B cell (primary cell): ENCODE data around the gene HAT1. TPM values are rescaled to one million over a fixed set of nuclear protein-coding genes. Genes with fewer than 3 reads are reported as not detected.

Experiments
- ATAC-seq: fragments of 200-7000 bp; cut with Tn5 transposase; one replicate; pipeline ENCODE4 v1.10.0; 2021; ENCODE audit warnings: low read depth, mild to moderate bottlenecking, moderate number of reproducible peaks, moderate library complexity
- CTCF ChIA-PET: fragments of 350-600 bp; sonication (Branson Sonifier 250); formaldehyde crosslinking; loops from one replicate; lab custom pipeline; 2021; ENCODE audit warnings: antibody characterized with exemption, inconsistent platforms; lab: Charles Lee
- POLR2A ChIA-PET: fragments of 350-600 bp; sonication (Branson Sonifier 250); formaldehyde crosslinking; loops from one replicate; lab custom pipeline; 2021; ENCODE audit warnings: antibody characterized with exemption; lab: Charles Lee
- DNase-seq: peaks from one replicate; pipeline ENCODE4 v3.0.0; 2013
- H2AFZ ChIP-seq: 2 replicates; pipeline ENCODE4 v1.6.1; 2012; ENCODE audit warnings: mild to moderate bottlenecking, low read depth, low read length; ENCODE audit not compliant: insufficient read depth, poor library complexity, severe bottlenecking
- H3K27ac ChIP-seq, 2 donors: 1 replicate in 1 of 2; 2 replicates in 1 of 2; pipeline ENCODE4 v1.5.1; 2012 to 2013; ENCODE audit warnings: low read length in 2 of 2, mild to moderate bottlenecking in 2 of 2, moderate library complexity in 1 of 2
- H3K27me3 ChIP-seq, 4 experiments: fragments of 200-600 bp in 1 of 4; sonication (generic) in 1 of 4; replicated peaks in 1 of 4; 1 replicate in 2 of 4; 2 replicates in 2 of 4; pipeline versions ENCODE4 v1.6.1 to v1.7.0; 2013 to 2016; ENCODE audit warnings: low read length in 3 of 4, mild to moderate bottlenecking in 2 of 4, mixed read lengths in 1 of 4, moderate library complexity in 1 of 4; ENCODE audit not compliant: insufficient read depth in 4 of 4, control insufficient read depth in 3 of 4; ENCODE audit errors: control extremely low read depth in 1 of 4
- H3K36me3 ChIP-seq, 2 experiments: replicated peaks in 1 of 2; 1 replicate in 1 of 2; 2 replicates in 1 of 2; pipeline versions ENCODE4 v1.6.1 to v1.7.1; 2013; ENCODE audit warnings: low read length in 1 of 2; ENCODE audit not compliant: insufficient read depth in 2 of 2, control insufficient read depth in 1 of 2; ENCODE audit errors: control extremely low read depth in 1 of 2, extremely low read depth in 1 of 2
- H3K4me1 ChIP-seq, 2 donors: fragments of 200-600 bp in 1 of 2; sonication (generic) in 1 of 2; 1 replicate in 1 of 2; 2 replicates in 1 of 2; pipeline versions ENCODE4 v1.5.1 to v1.6.1; 2013 to 2017; ENCODE audit warnings: low read length in 2 of 2; ENCODE audit not compliant: control insufficient read depth in 2 of 2, insufficient read depth in 2 of 2
- H3K4me2 ChIP-seq: replicated peaks from 2 replicates; pipeline ENCODE3; 2012; ENCODE audit warnings: mild to moderate bottlenecking, low read depth, low read length; ENCODE audit not compliant: poor library complexity, severe bottlenecking
- H3K4me3 ChIP-seq, 5 experiments: fragments of 200-600 bp in 1 of 5; sonication (generic) in 1 of 5; 1 replicate in 3 of 5; 2 replicates in 2 of 5; pipeline versions ENCODE4 v1.5.1 to v1.7.0; 2011 to 2016; ENCODE audit warnings: low read length in 4 of 5, mild to moderate bottlenecking in 4 of 5, low read depth in 2 of 5, control low read depth in 1 of 5, moderate library complexity in 1 of 5; ENCODE audit not compliant: insufficient read depth in 1 of 5; ENCODE audit errors: control extremely low read depth in 1 of 5, extremely low read depth in 1 of 5
- H3K79me2 ChIP-seq: fragments of 200-600 bp; sonication (generic); one replicate; pipeline ENCODE4 v1.6.0; 2016; ENCODE audit warnings: low read length; ENCODE audit not compliant: control insufficient read depth, insufficient read depth
- H3K9ac ChIP-seq: fragments of 200-600 bp; sonication (generic); 2 replicates; pipeline ENCODE4 v1.6.1; 2017; ENCODE audit warnings: mild to moderate bottlenecking, low read length, moderate library complexity
- H3K9me3 ChIP-seq, 3 donors: one replicate each; pipeline versions ENCODE4 v1.6.1 to v1.7.1; 2013; ENCODE audit warnings: low read length in 2 of 3; ENCODE audit not compliant: control insufficient read depth in 2 of 3, insufficient read depth in 1 of 3; ENCODE audit errors: control extremely low read depth in 1 of 3
- H4K20me1 ChIP-seq: 2 replicates; pipeline ENCODE4 v1.6.0; 2012; ENCODE audit warnings: mild to moderate bottlenecking, low read length; ENCODE audit not compliant: insufficient read depth, control insufficient read depth, poor library complexity, severe bottlenecking
- H3K27ac Mint-ChIP-seq: one replicate; pipeline ENCODE4 v1.8.0; 2021; ENCODE audit warnings: mixed read lengths
- H3K27me3 Mint-ChIP-seq: one replicate; pipeline ENCODE4 v1.8.0; 2021; ENCODE audit warnings: mixed read lengths
- H3K4me1 Mint-ChIP-seq: one replicate; pipeline ENCODE4 v1.8.0; 2021; ENCODE audit warnings: mixed read lengths
- H3K4me3 Mint-ChIP-seq: one replicate; pipeline ENCODE4 v1.8.0; 2021; ENCODE audit warnings: mixed read lengths
- H3K9me3 Mint-ChIP-seq: one replicate; pipeline ENCODE4 v1.8.0; 2022; ENCODE audit warnings: mixed read lengths; ENCODE audit not compliant: insufficient read depth
- CTCF ChIP-seq: fragments of 200-600 bp; IDR thresholded peaks from one replicate; pipeline ENCODE4 v1.8.0; 2022; ENCODE audit warnings: antibody characterized with exemption, mild to moderate bottlenecking
- EZH2 ChIP-seq: IDR thresholded peaks from 2 replicates; pipeline ENCODE4 v1.6.1; 2012; ENCODE audit warnings: borderline replicate concordance, low read depth, mild to moderate bottlenecking, moderate library complexity, low read length; ENCODE audit not compliant: insufficient read depth, poor library complexity, severe bottlenecking
- WGBS: methylation state at CpG from one replicate; pipeline ENCODE4 v1.1.5; 2013; ENCODE audit warnings: missing lambda C conversion rate; ENCODE audit not compliant: insufficient coverage; 5-methylcytosine and 5-hydroxymethylcytosine counted together
- intact Hi-C: fragments of 100-400 bp; cut with micrococcal nuclease; formaldehyde crosslinking; loops from one replicate; pipeline ENCODE4 v1.10.0; 2022
- polyA plus RNA-seq: library from polyadenylated mRNA; depleted of rRNA; stranded (reverse); fragments of >200 nt; gene quantifications from 2 replicates; pipeline ENCODE4 v1.2.3, GENCODE V29; 2012
- total RNA-seq, 2 donors: library from RNA; stranded (reverse); fragments of 120-200 nt in 1 of 2; gene quantifications; 1 replicate in 1 of 2; 2 replicates in 1 of 2; pipeline versions ENCODE4 v1.2.3 to v1.2.4, GENCODE V29; 2013 to 2022

Gene HAT1
- total and polyA plus RNA-seq, 2 donors (not counting 1 experiment from before 2014, with no cell fraction given) = 12.0 to 25.1 TPM

GRCh38 chr2:171960570-171960969, 38.3 kb downstream of the HAT1 start:
- Mint-ChIP-seq H3K4me1 (peaks cover 2% of the 10 kb centered on the region), H3K4me3 (no peak overlapping the region), H3K9me3 (no peaks in the 10 kb centered on the region), H3K27ac (no peak overlapping the region), H3K27me3 (no peaks in the 10 kb centered on the region)
- Histone ChIP-seq H3K79me2 (no peaks in the 10 kb centered on the region), H4K20me1 (no peaks in the 10 kb centered on the region), H3K4me1 (no peaks in the 10 kb centered on the region), H3K4me2 (no peak overlapping the region), H3K36me3 (peaks cover 3 to 10% of the 10 kb centered on the region in 2 experiments), H3K9ac (no peak overlapping the region), H3K27ac (no peak overlapping the region), H3K4me3 (no peak overlapping the region), H3K9me3 (no peaks in the 10 kb centered on the region), H3K27me3 (no peaks in the 10 kb centered on the region), H2AFZ (no peak overlapping the region)
- CTCF ChIA-PET = no interaction called here
- DNase-seq (no peak), ATAC-seq (no peak)
- POLR2A ChIA-PET = no interaction called here
- WGBS = no CpG with 5 or more reads among the region's 3 CpGs
- intact Hi-C loops = no loop called here
- TF ChIP-seq CTCF (no peak), EZH2 (no peak)

- no peak overlapping the region for H3K4me3 Mint-ChIP-seq
- no peak overlapping the region for H3K4me3 ChIP-seq
- no peak for DNase-seq
- no peaks in the 10 kb centered on the region for H3K27me3 Mint-ChIP-seq
- no peaks in the 10 kb centered on the region for H3K9me3 Mint-ChIP-seq
- no peaks in the 10 kb centered on the region for H3K79me2 ChIP-seq
- no peak for ATAC-seq
- H3K36me3 ChIP-seq = peaks cover 11 to 23% of the 10 kb centered on the region in 2 experiments
- H3K4me2 ChIP-seq = no peak overlapping the region
- H3K27ac ChIP-seq = no peak overlapping the region
- WGBS = no CpG with 5 or more reads among the region's 2 CpGs
- ChIA-PET POLR2A (no interaction called here), CTCF (no interaction called here)
- no peak for TF ChIP-seq EZH2
- no peak for TF ChIP-seq CTCF
- H3K9ac ChIP-seq = no peak overlapping the region
- intact Hi-C loops = no loop called here
- no peak overlapping the region for H2AFZ ChIP-seq
- no peaks in the 10 kb centered on the region for H3K27me3 ChIP-seq
- no peaks in the 10 kb centered on the region for H3K4me1 Mint-ChIP-seq
- no peaks in the 10 kb centered on the region for H4K20me1 ChIP-seq
- H3K27ac Mint-ChIP-seq = no peak overlapping the region
- no peaks in the 10 kb centered on the region for H3K4me1 ChIP-seq
- no peaks in the 10 kb centered on the region for H3K9me3 ChIP-seq
These were observed 40.9 kb downstream of the HAT1 start for GRCh38 chr2:171963198-171963597.
